ENCODE data around the gene ARSD.
"Not testable (repeated sequence)": the region's sequence is repeated elsewhere in the genome, so short reads cannot be mapped to it uniquely, and the experiment has no call there.

The ARSD gene

GRCh38 chrX:2890536-2891460 lies 38.3 kb downstream of the ARSD start:
- not testable (repeated sequence) for DNase-seq

- not testable (repeated sequence) for DNase-seq
Measured at GRCh38 chrX:2889706-2890490, 39.2 kb downstream of the ARSD start.

- no peak for DNase-seq
Measured at GRCh38 chrX:2889045-2889605, 40.0 kb downstream of the ARSD start.

GRCh38 chrX:2888309-2888708 lies 40.8 kb downstream of the ARSD start:
- DNase-seq = no peak

GRCh38 chrX:2883770-2884169 lies 45.4 kb downstream of the ARSD start:
- DNase-seq = no peak

GRCh38 chrX:2879670-2880069 lies 49.5 kb downstream of the ARSD start:
- no peak for DNase-seq

- DNase-seq = no peak
Measured at GRCh38 chrX:2878563-2878962, 50.6 kb downstream of the ARSD start.

- DNase-seq = no peak
Measured at GRCh38 chrX:2875798-2876399, 53.2 kb downstream of the ARSD start.

- no peak for DNase-seq
Measured at GRCh38 chrX:2875136-2875481, 54.0 kb downstream of the ARSD start.

- no peak for DNase-seq
Measured at GRCh38 chrX:2874222-2875135, 54.7 kb downstream of the ARSD start.

GRCh38 chrX:2872671-2873277 lies 56.4 kb downstream of the ARSD start:
- no peak for DNase-seq

GRCh38 chrX:2871831-2872230 lies 57.3 kb downstream of the ARSD start:
- DNase-seq = no peak

GRCh38 chrX:2870650-2871049 lies 58.5 kb downstream of the ARSD start:
- DNase-seq = no peak

GRCh38 chrX:2867206-2867605 lies 61.9 kb downstream of the ARSD start:
- DNase-seq = no peak

GRCh38 chrX:2863646-2864045 lies 65.5 kb downstream of the ARSD start:
- no peak for DNase-seq

GRCh38 chrX:2862404-2862803 lies 66.7 kb downstream of the ARSD start:
- DNase-seq = no peak

GRCh38 chrX:2859197-2859797 lies 69.8 kb downstream of the ARSD start:
- no peak for DNase-seq

GRCh38 chrX:2857566-2857965 lies 71.6 kb downstream of the ARSD start:
- no peak for DNase-seq

GRCh38 chrX:2855761-2856160 lies 73.4 kb downstream of the ARSD start:
- no peak for DNase-seq

GRCh38 chrX:2854918-2855317 lies 74.2 kb downstream of the ARSD start:
- DNase-seq = no peak
